Astrocyte (in vitro differentiated cells and primary cell): ENCODE measurements around the gene EPX.

Experiments
- CTCF ChIP-seq: IDR thresholded peaks from 2 replicates; pipeline ENCODE4 v1.5.1; 2011; ENCODE audit warnings: low read depth, mild to moderate bottlenecking, inconsistent platforms, low read length, moderate library complexity; ENCODE audit not compliant: insufficient read depth
- EZH2 ChIP-seq: IDR thresholded peaks from 2 replicates; pipeline ENCODE4 v1.6.1; 2012; ENCODE audit warnings: mild to moderate bottlenecking, low read length, inconsistent platforms; ENCODE audit not compliant: insufficient read depth

- TF ChIP-seq CTCF, result no peak
- TF ChIP-seq EZH2, result no peak
Observed at GRCh38 chr17:58229881-58230280, 37.4 kb downstream of the EPX start.
